ENCODE measurements around the gene DNAJC21.

DNA sequence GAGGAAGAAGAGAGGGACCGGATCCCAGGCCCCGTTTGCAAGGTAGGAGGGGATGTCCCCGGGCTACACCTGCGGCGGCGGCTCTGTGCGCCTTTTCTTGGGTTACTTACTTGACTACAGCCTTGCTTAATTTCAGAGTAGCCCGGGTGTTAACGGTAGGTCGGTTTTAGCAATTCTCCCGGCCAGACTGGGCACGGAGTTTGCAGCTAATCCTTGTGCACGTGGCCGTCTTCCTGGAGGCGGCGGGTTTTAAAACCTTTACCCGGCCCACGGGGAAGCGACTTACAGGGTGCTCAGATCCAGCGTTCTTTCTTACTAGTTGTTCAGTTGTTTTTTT lies 13.5 kb upstream of the DNAJC21 start:
- TF ChIP-seq SRF (IDR thresholded peaks at IDR 0.05; ENCODE audit: low read depth): no peak
- TF ChIP-seq, protein P1, sequence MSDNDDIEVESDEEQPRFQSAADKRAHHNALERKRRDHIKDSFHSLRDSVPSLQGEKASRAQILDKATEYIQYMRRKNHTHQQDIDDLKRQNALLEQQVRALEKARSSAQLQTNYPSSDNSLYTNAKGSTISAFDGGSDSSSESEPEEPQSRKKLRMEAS (IDR thresholded peaks at IDR 0.05): no peak
